Glutamatergic neuron (in vitro differentiated cells): ENCODE results near the gene MAP3K1. TPM values are rescaled to one million over a fixed set of nuclear protein-coding genes. Genes with fewer than 3 reads are reported as not detected.

ENCODE experiments used
- DNase-seq: peaks from one replicate; pipeline ENCODE4 v3.0.0; 2022
- H3K27ac Mint-ChIP-seq: one replicate; pipeline ENCODE4 v1.8.0; 2020; ENCODE audit warnings: mild to moderate bottlenecking, mixed read lengths, inconsistent platforms; ENCODE audit not compliant: unreplicated experiment
- H3K27me3 Mint-ChIP-seq: one replicate; pipeline ENCODE4 v1.8.0; 2020; ENCODE audit warnings: mild to moderate bottlenecking, moderate library complexity, mixed read lengths, inconsistent platforms; ENCODE audit not compliant: unreplicated experiment
- H3K36me3 Mint-ChIP-seq: one replicate; pipeline ENCODE4 v1.8.0; 2020; ENCODE audit warnings: mild to moderate bottlenecking, mixed read lengths, inconsistent platforms; ENCODE audit not compliant: unreplicated experiment
- H3K4me1 Mint-ChIP-seq: one replicate; pipeline ENCODE4 v1.8.0; 2020; ENCODE audit warnings: mild to moderate bottlenecking, low read depth, mixed read lengths, inconsistent platforms; ENCODE audit not compliant: unreplicated experiment
- H3K4me3 Mint-ChIP-seq: one replicate; pipeline ENCODE4 v1.8.0; 2020; ENCODE audit warnings: mild to moderate bottlenecking, mixed read lengths, inconsistent platforms; ENCODE audit not compliant: unreplicated experiment
- H3K9me3 Mint-ChIP-seq: one replicate; pipeline ENCODE4 v1.8.0; 2020; ENCODE audit warnings: mild to moderate bottlenecking, moderate library complexity, mixed read lengths, inconsistent platforms; ENCODE audit not compliant: unreplicated experiment
- CTCF ChIP-seq: fragments of 200-600 bp; sonication (generic); IDR thresholded peaks from one replicate; pipeline ENCODE4 v1.5.0; 2021; ENCODE audit not compliant: partially characterized antibody, unreplicated experiment
- total RNA-seq: library from RNA; stranded (reverse); fragmentation: NEBNext Ultra II Directional; extraction: Animal tissue kit (Norgen Biotek cat#: 25700); gene quantifications from one replicate; pipeline ENCODE4 v1.2.1, GENCODE V29; 2021; ENCODE audit not compliant: unreplicated experiment

Gene MAP3K1
- total RNA-seq, 1 donor from 2014 or later = 10.1 TPM

GRCh38 chr5:56873056-56873455 lies 57.7 kb downstream of the MAP3K1 start:
- H3K36me3 Mint-ChIP-seq = no peaks in the 10 kb centered on the region
- no peak for DNase-seq
- no peaks in the 10 kb centered on the region for H3K9me3 Mint-ChIP-seq
- H3K27ac Mint-ChIP-seq = no peak overlapping the region
- no peaks in the 10 kb centered on the region for H3K27me3 Mint-ChIP-seq
- no peaks in the 10 kb centered on the region for H3K4me1 Mint-ChIP-seq
- no peak for TF ChIP-seq CTCF
- no peak overlapping the region for H3K4me3 Mint-ChIP-seq

- no peak for TF ChIP-seq CTCF
- Mint-ChIP-seq H3K9me3 (no peaks in the 10 kb centered on the region), H3K27ac (no peak overlapping the region), H3K4me1 (no peaks in the 10 kb centered on the region), H3K27me3 (no peaks in the 10 kb centered on the region), H3K4me3 (no peak overlapping the region), H3K36me3 (no peaks in the 10 kb centered on the region)
- no peak for DNase-seq
Observed at GRCh38 chr5:56876327-56876726, 61.0 kb downstream of the MAP3K1 start.

- H3K27ac Mint-ChIP-seq = peak overlapping the region; percentile 1
- TF ChIP-seq CTCF = no peak
- H3K9me3 Mint-ChIP-seq = no peaks in the 10 kb centered on the region
- no peak for DNase-seq
- H3K27me3 Mint-ChIP-seq = peaks cover 2% of the 10 kb centered on the region
- no peak overlapping the region for H3K4me3 Mint-ChIP-seq
- peaks cover 8% of the 10 kb centered on the region for H3K36me3 Mint-ChIP-seq
- H3K4me1 Mint-ChIP-seq = peaks cover 8% of the 10 kb centered on the region
Observed at GRCh38 chr5:56881571-56881970, 66.2 kb downstream of the MAP3K1 start.

- no peaks in the 10 kb centered on the region for H3K4me1 Mint-ChIP-seq
- no peak overlapping the region for H3K4me3 Mint-ChIP-seq
- no peaks in the 10 kb centered on the region for H3K9me3 Mint-ChIP-seq
- no peaks in the 10 kb centered on the region for H3K36me3 Mint-ChIP-seq
- DNase-seq = no peak
- no peaks in the 10 kb centered on the region for H3K27me3 Mint-ChIP-seq
- TF ChIP-seq CTCF = no peak
- no peak overlapping the region for H3K27ac Mint-ChIP-seq
Observed at GRCh38 chr5:56893251-56893951, 78.1 kb downstream of the MAP3K1 start.

- no peaks in the 10 kb centered on the region for H3K27me3 Mint-ChIP-seq
- no peak for TF ChIP-seq CTCF
- no peak for DNase-seq
- no peaks in the 10 kb centered on the region for H3K4me1 Mint-ChIP-seq
- H3K27ac Mint-ChIP-seq = no peak overlapping the region
- no peaks in the 10 kb centered on the region for H3K36me3 Mint-ChIP-seq
- H3K4me3 Mint-ChIP-seq = no peak overlapping the region
- H3K9me3 Mint-ChIP-seq = no peaks in the 10 kb centered on the region
Observed at GRCh38 chr5:56896763-56897162, 81.4 kb downstream of the MAP3K1 start.
